Nephron progenitor cell (in vitro differentiated cells): ENCODE data around the gene SLC22A25.

ENCODE experiments used
- DNase-seq: peaks from one replicate; pipeline ENCODE4 v3.0.0; 2021
- H3K27ac Mint-ChIP-seq: 2 replicates; pipeline ENCODE4 v1.8.0; 2021; ENCODE audit warnings: mild to moderate bottlenecking, moderate library complexity, mixed read lengths
- H3K27me3 Mint-ChIP-seq: 2 replicates; pipeline ENCODE4 v1.8.0; 2021; ENCODE audit warnings: mild to moderate bottlenecking, low read depth, mixed read lengths; ENCODE audit not compliant: poor library complexity
- H3K36me3 Mint-ChIP-seq: 2 replicates; pipeline ENCODE4 v1.8.0; 2021; ENCODE audit warnings: low read depth, mixed read lengths
- H3K4me1 Mint-ChIP-seq: 2 replicates; pipeline ENCODE4 v1.8.0; 2021; ENCODE audit warnings: mixed read lengths
- H3K4me3 Mint-ChIP-seq: 2 replicates; pipeline ENCODE4 v1.8.0; 2021; ENCODE audit warnings: mild to moderate bottlenecking, moderate library complexity, mixed read lengths
- H3K9me3 Mint-ChIP-seq: 2 replicates; pipeline ENCODE4 v1.8.0; 2021; ENCODE audit warnings: mild to moderate bottlenecking, moderate library complexity, mixed read lengths
- CTCF ChIP-seq: fragments of 200-600 bp; sonication (generic); IDR thresholded peaks from 2 replicates; pipeline ENCODE4 v1.5.0; 2021; ENCODE audit warnings: antibody characterized with exemption

SLC22A25 gene

GRCh38 chr11:63246045-63246444 lies 2.6 kb upstream of the SLC22A25 start:
- H3K27me3 Mint-ChIP-seq: peaks cover 8% of the 10 kb centered on the region
- H3K36me3 Mint-ChIP-seq: no peaks in the 10 kb centered on the region
- no peak for TF ChIP-seq CTCF
- H3K4me1 Mint-ChIP-seq: no peaks in the 10 kb centered on the region
- H3K27ac Mint-ChIP-seq: no peak overlapping the region
- H3K9me3 Mint-ChIP-seq: no peaks in the 10 kb centered on the region
- H3K4me3 Mint-ChIP-seq: no peak overlapping the region
- no peak for DNase-seq

GRCh38 chr11:63244862-63245261 lies 1.5 kb upstream of the SLC22A25 start:
- H3K27ac Mint-ChIP-seq: no peak overlapping the region
- H3K4me3 Mint-ChIP-seq: no peak overlapping the region
- no peaks in the 10 kb centered on the region for H3K36me3 Mint-ChIP-seq
- no peak for TF ChIP-seq CTCF
- no peaks in the 10 kb centered on the region for H3K4me1 Mint-ChIP-seq
- H3K27me3 Mint-ChIP-seq: peaks cover 8% of the 10 kb centered on the region
- no peak for DNase-seq
- no peaks in the 10 kb centered on the region for H3K9me3 Mint-ChIP-seq

- Mint-ChIP-seq H3K27ac (no peak overlapping the region), H3K36me3 (no peaks in the 10 kb centered on the region), H3K4me1 (no peaks in the 10 kb centered on the region), H3K9me3 (peaks cover 7% of the 10 kb centered on the region), H3K4me3 (no peak overlapping the region), H3K27me3 (peaks cover 12% of the 10 kb centered on the region)
- TF ChIP-seq CTCF: no peak
- no peak for DNase-seq
Observed at GRCh38 chr11:63242089-63242781, 1.2 kb downstream of the SLC22A25 start.

- no peaks in the 10 kb centered on the region for H3K4me1 Mint-ChIP-seq
- no peak for TF ChIP-seq CTCF
- H3K27me3 Mint-ChIP-seq: peaks cover 12% of the 10 kb centered on the region
Observed at GRCh38 chr11:63240791-63241379, 2.5 kb downstream of the SLC22A25 start.

GRCh38 chr11:63240098-63240497 lies 3.3 kb downstream of the SLC22A25 start:
- Mint-ChIP-seq H3K4me3 (no peak overlapping the region), H3K27me3 (peaks cover 17% of the 10 kb centered on the region), H3K36me3 (no peaks in the 10 kb centered on the region), H3K4me1 (no peaks in the 10 kb centered on the region), H3K27ac (no peak overlapping the region), H3K9me3 (peaks cover 25% of the 10 kb centered on the region)
- TF ChIP-seq CTCF: no peak
- DNase-seq: no peak

More at GRCh38 chr11:63240791-63241379, 2.5 kb downstream of the SLC22A25 start:
- H3K9me3 Mint-ChIP-seq: peaks cover 18% of the 10 kb centered on the region
- no peaks in the 10 kb centered on the region for H3K36me3 Mint-ChIP-seq
- no peak overlapping the region for H3K27ac Mint-ChIP-seq
- no peak for DNase-seq
- H3K4me3 Mint-ChIP-seq: no peak overlapping the region

GRCh38 chr11:63239254-63239653 lies 4.1 kb downstream of the SLC22A25 start:
- Mint-ChIP-seq H3K4me1 (no peaks in the 10 kb centered on the region), H3K27me3 (peaks cover 18% of the 10 kb centered on the region), H3K27ac (no peak overlapping the region), H3K4me3 (no peak overlapping the region), H3K9me3 (peaks cover 34% of the 10 kb centered on the region), H3K36me3 (no peaks in the 10 kb centered on the region)
- no peak for TF ChIP-seq CTCF
- DNase-seq: no peak
